Stimulated activated CD8-positive, alpha-beta memory T cell treated with anti-CD3 and anti-CD28 coated beads, Interleukin-4, amount 100 ng/mL, for 48 hours (primary cell): Measurements from ENCODE around the gene TRIM58.

ENCODE experiments used
- DNase-seq: peaks from one replicate; pipeline ENCODE4 v3.0.0-alpha.2; 2020

TRIM58 gene, protein sequence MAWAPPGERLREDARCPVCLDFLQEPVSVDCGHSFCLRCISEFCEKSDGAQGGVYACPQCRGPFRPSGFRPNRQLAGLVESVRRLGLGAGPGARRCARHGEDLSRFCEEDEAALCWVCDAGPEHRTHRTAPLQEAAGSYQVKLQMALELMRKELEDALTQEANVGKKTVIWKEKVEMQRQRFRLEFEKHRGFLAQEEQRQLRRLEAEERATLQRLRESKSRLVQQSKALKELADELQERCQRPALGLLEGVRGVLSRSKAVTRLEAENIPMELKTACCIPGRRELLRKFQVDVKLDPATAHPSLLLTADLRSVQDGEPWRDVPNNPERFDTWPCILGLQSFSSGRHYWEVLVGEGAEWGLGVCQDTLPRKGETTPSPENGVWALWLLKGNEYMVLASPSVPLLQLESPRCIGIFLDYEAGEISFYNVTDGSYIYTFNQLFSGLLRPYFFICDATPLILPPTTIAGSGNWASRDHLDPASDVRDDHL

DNA sequence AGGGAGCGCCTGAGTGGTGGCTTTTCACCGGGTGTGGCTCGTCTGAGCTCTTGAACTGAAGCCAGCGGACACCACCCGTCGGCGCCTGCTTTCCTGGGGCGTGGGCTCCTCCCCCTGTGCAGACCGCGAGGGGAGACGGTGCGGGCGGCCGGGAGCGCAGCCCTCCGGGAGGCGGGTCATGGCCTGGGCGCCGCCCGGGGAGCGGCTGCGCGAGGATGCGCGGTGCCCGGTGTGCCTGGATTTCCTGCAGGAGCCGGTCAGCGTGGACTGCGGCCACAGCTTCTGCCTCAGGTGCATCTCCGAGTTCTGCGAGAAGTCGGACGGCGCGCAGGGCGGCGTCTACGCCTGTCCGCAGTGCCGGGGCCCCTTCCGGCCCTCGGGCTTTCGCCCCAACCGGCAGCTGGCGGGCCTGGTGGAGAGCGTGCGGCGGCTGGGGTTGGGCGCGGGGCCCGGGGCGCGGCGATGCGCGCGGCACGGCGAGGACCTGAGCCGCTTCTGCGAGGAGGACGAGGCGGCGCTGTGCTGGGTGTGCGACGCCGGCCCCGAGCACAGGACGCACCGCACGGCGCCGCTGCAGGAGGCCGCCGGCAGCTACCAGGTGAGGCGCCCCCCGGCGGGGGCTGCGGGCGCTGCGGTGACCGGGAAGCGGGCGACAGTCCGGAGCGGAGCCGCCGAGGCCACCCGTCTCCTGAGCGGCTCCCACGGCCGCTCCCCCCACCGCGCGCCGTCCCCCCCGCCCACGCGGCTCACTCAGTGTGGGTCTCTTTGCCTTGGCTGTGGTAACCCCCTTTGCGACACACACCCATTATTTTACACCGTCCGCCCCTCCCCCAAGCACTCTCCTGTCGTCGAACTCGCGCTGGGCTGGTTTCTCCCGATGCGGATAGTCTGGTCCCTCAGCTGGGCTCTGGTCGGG, at the start of gene TRIM58:
TSS of gene TRIM58 (plus strand) at position 119 of the 916 bp plus-strand sequence. CDS start at position 179, 60 bp downstream.
- peak; percentile 55 for DNase-seq

DNA sequence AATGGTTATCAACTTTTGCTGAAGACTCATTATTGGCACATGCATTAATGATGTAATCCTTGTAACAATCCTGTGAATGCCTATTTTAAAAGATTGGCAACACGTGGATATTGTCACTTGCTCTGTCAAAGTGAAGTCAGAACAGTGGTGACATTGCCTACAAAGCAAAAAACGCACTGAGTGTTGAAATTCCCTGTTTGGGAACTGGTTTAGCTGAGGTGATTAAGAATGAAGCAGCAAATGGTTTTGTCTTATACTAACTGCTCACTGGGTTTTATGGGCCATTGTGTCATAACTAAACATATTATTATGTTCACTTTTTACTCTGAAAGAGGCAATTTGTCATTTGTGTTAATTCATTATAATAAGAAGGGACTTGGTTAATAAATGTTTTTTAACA, 44.4 kb upstream of the TRIM58 start:
- DNase-seq = no peak

DNA sequence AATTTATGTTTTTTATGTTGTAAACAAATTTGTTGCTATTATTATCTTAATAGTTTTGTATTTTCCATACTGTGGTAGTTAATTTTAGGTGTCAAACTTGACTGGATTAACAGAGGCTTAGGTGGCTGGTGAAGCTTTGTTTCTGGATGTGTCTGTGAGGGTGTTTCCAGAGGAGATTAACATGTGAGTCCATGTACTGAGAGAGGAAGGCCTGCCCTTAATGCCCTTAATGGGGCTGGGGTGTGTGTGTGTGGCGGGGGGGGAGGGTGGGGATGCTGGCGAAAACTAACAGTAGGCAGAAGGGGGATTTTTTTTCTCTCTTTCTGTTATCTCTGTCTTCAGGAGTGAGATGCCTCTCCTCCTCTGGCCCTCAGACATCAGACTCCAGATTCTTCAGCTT, 34.9 kb upstream of the TRIM58 start:
- no peak for DNase-seq

DNA sequence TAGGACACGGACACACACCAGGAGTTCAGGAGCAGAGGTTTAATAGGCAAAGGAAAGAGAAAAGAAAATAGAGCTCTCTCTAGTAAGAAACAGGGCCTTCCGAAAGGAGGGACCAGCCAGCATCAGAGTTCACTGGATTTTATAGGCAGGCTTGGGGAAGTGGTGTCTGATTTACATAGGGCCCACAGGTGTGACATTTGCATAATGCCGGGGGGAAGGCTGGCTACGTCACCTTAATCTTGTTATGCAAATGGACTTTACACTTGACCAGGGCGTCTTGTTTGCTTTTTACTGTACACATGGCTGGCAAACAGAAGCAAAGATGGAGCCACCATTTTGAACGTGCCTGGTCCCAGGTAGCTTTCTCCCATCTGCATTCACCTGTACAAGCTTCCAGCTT, 33.0 kb upstream of the TRIM58 start, which contains the start of gene OR14A16:
TSS of gene OR14A16 (minus strand) at position 97 of the 400 bp plus-strand sequence. CDS start 8,390 bp downstream, outside the sequence.
- no peak for DNase-seq

DNA sequence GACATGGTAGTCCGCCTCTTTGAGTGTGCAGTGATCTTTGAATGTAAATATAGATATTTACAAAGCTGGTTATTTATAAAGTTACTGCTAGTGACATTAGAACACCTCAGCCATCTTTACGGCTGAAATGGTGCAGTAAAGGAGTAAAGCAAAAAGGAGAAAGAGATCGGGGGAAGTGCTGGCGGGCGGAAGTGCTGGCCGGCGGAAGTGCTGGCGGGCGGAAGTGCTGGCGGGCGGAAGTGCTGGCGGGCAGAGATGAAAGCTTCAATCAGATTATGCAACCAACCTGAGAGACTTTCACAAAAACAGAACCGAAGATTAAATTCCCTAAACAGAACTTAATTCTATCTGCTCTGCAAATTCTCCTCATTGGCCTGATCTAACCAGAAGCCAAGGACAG, 31.6 kb upstream of the TRIM58 start:
- DNase-seq = no peak

DNA sequence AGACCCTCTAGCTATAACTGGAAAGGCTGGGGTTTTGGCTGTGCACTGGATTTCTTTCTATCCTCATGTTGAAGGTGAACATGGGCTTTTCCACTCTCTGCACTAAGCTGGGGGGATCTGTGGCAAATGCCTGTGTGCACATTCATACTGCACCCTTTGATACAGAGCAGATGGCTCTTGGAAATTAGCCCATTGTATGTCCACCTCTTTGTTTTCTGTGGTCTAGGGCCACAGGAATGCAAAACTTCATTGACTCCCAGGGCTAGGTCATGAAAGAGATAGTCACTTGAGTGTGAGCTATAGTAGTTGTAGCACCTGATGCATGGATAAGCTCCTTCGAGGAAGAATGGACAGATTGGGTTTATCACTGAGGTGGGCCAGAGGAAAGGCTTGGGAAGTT, 27.3 kb upstream of the TRIM58 start:
- no peak for DNase-seq

DNA sequence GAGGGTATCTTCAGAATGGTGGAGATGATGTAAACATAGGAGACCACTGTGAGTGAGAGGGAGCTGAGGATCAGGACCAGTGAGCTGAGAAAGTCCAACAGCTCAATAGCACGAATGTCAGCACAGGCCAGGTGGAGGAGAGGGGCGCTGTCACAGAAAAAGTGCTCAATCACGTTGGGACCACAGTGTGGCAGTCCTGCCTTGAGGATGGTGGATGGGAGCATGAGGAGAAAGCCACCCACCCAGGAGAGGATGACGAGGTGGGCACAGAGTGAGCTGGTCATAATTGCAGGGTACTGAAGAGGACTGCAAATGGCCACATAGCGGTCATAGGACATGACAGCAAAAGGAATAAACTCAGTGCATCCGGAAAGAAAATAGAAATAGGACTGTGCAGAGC, 23.4 kb upstream of the TRIM58 start:
- DNase-seq = no peak

DNA sequence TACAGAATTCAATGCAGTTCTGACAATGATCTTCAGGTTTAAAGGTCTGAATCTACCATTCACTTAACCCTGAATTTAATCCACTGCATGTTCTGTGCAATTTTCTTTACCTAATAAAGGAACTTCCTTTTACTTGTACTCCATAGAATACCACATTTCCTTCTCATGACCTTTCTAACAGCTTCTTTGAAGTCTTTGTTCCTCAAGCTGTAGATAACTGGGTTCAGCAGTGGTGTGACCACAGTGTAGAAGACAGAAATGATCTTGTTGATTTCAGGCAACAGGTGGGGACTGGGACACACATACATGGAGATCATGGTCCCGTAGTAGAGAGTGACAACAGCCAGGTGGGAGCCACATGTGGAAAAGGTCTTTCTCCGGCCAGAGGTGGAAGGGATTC, 16.2 kb upstream of the TRIM58 start:
- DNase-seq = no peak

DNA sequence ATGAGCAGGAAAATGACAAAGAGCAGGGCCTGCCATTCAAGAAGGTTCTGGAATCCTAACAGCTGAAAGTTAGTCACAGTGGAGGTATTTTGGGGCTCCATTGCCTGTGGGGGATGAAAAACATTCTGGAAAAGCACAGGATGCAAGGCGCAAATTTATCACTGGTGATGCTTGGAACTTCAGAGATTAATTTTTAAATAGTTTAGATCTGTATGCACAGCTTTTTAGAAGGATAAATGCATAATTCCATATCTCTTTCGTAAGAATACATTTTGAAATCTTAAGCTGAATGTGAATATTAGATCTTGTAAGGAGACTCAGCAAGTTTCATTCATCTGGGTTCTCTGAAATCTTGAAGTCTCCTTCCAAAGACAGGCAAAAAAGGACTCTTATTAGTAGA, 15.2 kb upstream of the TRIM58 start, which contains the start of gene OR11L1:
TSS of gene OR11L1 (minus strand) at position 101 of the 400 bp plus-strand sequence. CDS start at position 101, 0 bp downstream.
- no peak for DNase-seq

DNA sequence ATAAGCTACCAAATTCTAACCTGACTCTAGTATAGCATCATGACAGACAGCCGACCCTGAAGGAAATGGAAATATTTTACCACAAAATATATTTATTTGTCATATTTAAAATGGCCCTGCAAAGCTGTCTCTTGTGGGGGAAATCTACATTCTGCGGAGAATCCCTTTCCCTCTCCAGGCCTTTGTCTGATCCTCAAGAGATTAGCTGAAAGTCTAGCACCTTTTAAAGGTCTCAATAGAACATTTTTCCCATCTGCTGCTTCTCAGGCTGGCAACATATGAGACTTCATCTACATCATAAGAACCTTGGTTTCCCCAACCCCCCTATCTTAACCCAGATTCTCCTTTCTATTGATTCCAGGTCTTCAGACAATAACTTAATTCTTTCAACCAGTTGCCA, 13.6 kb upstream of the TRIM58 start:
- no peak for DNase-seq

DNA sequence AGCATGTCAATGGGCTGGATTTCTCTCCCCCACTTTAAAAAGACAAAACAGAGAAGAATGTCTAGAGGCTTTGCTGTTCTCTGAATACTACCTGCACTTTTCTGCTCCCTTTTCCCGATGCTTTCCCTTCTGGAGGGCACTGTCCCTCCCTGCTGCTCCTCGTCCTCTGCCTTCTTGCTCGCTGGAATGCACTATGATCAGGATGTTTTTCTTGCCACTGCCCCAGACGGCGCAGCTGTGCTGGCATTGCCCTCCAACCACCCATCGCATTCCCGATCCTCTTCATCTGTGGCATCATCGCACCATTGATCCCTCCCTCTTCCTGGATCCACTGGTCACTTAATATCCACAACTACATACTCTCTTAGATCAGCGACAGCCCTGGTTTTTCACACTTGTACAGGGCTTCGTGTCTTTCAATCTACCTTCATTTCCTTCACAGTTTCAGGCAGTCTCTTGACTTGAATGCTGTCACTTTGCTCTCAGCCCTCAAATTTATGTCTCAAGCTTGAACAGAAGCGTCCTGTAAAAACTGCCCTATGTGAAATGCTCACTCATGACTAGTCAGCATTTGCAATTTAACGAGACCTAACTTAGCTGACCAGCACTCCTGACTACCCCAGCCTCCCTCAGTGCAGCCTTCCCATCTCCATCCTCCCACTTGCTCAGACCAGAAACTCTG, 11.8 kb upstream of the TRIM58 start:
- DNase-seq = no peak

DNA sequence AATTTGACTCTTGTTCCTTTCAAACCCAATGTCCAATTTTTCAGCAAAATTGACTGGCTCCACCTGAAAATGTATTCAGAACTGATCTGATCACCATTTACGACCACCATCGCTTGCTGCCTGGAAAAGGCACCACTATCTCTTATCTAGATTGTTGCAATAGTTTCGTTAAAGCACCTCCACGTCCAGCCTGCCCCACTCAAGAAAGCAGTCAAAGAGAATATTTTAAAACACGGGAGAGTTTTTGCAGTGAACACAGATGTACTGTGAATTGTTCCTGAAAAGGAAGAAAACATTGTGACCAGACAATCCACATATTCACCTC, 11.3 kb upstream of the TRIM58 start:
- DNase-seq = no peak

DNA sequence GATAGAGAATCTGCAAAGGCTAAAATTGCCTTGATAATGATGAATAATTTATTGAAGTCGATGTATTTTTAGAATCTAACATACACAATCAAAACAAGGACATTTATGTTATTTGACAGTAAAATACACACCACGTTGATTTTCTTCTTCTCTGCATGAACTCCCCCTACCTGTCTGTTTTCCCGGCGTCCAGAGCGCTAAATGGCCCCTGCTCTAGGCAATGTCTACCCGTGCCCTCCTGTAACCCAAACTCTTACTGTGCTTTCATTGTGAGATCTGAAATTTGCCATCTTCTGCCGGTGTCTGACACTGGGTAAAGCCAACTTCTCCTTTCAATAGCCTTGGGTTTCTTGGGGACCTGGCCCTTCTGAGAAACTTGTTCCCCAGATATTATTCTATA, 8.6 kb upstream of the TRIM58 start:
- no peak for DNase-seq

DNA sequence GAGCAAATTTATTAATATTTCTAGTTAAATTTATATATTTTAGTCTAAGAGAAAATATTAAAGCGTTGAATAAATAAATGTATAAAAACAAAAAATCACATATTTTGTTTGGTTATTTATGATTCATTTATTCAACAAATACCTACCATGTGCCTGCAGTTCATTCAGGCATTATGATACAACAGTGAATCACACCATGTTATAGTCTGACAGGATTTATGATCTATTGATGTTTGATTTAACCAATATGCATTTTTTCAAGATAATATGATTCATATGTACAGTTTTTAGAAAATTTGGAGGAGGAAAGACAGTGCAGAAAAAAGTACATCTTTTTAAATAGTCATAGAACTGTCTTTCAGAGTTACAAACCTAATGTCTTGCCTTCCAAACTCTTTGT, 7.4 kb upstream of the TRIM58 start:
- DNase-seq = no peak

DNA sequence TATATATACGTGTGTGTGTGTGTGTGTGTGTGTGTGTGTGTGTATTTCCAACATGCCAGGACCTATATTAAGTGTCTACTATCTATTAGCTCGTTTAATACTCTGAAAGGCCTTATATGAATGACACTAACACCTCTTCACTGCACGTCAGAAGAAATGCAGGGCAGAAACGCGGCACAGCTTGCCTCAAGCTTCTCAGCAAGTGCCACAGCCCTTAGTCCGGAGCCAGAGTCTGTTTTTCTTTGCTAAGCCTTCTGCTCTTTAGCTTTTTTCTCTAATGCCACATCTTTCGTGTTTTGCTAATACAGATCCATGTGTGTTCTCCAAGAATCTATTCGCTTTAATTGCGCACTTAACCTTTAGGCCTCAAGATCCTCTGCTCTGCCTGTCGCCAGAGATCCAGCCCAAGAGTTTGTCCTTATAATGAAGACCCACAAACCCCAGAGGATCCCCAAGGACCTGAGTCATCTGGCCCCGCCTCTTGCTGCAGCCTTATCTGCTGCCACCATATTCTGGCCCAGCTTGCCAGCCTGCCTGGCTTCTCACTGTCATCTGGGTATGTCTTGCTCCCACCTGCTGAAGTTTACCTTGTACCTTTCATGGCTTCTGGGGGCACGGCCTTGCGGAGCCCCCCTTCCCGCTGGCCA, 2.0 kb upstream of the TRIM58 start:
- no peak for DNase-seq

DNA sequence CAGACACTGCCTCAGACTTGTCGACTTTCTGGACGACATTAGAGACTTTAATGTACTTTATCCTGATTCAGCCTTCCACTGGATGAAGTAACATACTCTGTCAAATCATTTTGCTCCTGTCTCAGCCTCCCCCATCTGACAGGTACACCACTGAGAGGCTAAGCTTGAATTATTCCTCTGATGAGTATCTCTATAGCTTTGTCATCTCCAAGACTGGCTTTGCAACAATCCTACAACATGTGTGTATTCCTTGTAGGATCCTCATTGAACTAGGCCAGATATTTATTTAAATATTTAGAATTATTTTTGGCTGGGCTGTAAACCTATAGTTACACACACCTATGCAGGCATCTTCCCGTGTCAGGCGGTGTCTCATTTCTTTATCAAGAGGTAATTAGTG, 1.1 kb upstream of the TRIM58 start:
- DNase-seq = no peak

DNA sequence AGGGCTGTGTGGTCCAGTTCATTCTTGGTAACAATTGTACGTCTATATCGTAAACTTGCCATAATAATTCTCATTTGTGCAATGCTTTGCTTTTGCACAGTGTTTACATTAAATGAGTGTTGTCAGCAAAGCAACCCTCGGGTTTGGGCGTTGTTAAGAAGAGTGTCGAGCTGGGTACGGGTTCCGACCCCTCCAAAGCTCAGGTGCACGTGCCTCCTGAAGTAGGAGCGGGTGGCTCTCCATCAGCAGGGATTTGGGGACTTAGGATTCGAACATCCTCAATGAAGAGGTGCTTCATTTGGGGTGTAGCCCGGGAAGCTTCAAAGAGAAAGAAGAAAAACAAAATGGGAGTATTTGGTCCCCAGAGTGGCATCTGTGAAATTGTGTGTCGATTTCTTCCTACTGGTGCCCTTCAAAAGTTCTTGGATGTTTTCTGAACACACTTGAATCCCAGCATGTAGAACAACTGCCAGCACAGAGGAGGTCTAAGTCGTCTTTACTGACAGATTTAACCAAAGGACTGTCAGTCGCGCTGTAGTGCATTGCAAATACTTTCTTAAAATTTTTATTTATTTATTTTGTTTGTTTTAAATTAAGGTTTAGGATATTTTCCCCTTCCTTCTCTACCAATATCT, 1.1 kb downstream of the TRIM58 start:
- DNase-seq = no peak

DNA sequence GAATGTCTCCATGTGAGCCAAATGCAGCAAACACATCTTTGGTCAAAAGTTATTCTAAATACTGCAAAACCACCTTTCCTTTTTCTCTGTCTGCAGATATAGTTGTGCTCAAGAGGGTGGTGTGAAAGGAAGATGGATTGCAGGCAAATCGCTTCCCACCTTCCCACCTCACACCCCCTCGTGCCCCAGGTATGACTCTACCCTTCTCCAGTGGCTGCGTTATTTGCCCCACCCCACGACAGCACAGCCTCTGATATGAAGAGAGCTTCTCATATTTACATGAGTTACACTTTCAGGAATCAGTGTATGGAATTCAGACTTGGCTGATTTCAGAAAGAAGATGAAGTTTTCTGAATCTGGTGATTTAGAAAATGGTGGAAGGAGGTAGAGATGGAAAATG, 5.8 kb downstream of the TRIM58 start:
- DNase-seq = no peak

DNA sequence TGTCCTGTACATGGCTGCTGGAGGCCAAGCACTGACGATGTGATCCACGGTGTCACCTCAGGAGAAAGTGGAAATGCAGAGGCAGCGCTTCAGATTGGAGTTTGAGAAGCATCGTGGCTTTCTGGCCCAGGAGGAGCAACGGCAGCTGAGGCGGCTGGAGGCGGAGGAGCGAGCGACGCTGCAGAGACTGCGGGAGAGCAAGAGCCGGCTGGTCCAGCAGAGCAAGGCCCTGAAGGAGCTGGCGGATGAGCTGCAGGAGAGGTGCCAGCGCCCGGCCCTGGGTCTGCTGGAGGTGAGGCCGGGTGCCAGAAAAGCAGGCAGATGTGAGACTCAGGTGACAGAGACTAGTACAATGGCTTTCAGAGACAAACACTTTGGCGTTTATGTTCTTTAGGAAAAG, 7.7 kb downstream of the TRIM58 start:
- DNase-seq = no peak

DNA sequence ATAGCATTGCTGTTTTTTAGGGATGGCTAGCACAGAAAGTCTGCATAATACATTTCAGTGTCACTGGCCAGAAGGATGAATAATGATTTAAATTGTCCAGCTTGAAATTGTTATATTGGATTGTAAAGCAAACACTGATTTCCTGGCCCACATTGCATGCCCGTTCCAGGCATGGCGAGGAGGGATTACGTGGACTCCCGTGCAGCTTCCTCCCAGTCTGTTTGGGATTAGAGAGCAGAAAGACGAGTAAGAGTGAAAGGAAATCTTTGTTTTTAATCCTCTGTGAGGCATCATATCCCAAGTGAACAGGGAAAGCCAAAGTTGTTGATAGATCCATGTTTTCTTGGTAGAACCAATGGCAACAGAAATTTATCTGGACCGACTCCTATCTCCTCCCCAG, 8.4 kb downstream of the TRIM58 start:
- DNase-seq = no peak

DNA sequence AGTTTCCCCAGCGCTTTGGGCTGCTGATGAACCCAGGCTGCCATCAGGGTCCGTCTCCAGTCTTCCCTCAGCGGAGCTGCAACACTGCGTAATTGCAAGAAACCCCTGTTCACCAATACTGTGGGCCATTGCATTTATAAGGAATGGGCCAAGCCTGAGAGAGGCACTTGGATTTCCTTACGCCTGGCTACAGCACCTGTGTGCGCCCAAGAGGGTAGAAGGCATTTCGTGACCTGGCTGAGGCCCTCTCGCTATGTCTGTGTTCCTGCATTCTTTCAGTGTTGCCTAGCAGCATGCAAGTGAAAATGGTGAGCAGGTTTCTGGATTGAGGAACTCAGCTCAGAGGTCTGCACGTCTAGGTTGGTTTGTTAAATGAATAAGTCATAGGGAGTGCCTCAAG, 26.4 kb downstream of the TRIM58 start:
- no peak for DNase-seq

DNA sequence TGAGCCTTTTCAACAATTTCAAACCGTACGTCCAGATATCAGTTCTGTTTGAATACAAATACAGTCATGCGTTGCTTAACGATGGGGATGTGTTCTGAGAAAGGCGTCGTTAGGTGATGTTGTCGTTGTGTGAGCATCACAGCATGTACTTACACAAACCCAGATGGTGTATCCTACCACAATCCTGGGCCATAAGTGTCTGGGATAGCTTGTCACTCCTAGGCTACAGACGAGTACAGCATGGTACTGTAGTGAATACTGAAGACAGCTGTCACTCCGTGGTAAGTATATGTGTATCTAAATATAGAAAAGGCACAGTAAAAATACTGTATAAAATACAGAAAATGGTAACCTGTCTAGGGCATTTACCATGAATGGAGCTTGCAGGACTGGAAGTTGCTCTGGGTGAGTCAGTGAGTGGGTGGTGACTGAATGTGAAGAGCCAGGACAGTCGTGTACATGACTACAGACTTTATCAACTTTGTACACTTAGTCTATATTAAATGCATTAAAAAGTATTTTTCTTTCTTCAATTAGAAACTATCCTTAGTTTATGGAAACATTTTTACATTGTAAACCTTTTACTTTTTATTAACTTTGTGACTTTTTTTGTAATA, 27.9 kb downstream of the TRIM58 start:
- no peak for DNase-seq
